HUES6 (cell line): Measurements from ENCODE around the gene POP7.
"Not testable (repeated sequence)": the region's sequence is repeated elsewhere in the genome, so short reads cannot be mapped to it uniquely, and the experiment has no call there.

Experiments used
- H3K27ac ChIP-seq: 2 replicates; pipeline ENCODE4 v1.7.0; 2013; ENCODE audit warnings: low read depth, mild to moderate bottlenecking, low read length, inconsistent platforms
- H3K27me3 ChIP-seq: 2 replicates; pipeline ENCODE4 v1.6.1; 2013; ENCODE audit warnings: low read length; ENCODE audit not compliant: control insufficient read depth, insufficient read depth
- H3K36me3 ChIP-seq: 2 replicates; pipeline ENCODE4 v1.6.1; 2013; ENCODE audit warnings: low read length; ENCODE audit not compliant: control insufficient read depth, insufficient read depth
- H3K4me1 ChIP-seq: 2 replicates; pipeline ENCODE4 v1.6.1; 2013; ENCODE audit warnings: low read length; ENCODE audit not compliant: control insufficient read depth, insufficient read depth
- H3K4me3 ChIP-seq: 2 replicates; pipeline ENCODE4 v1.5.1; 2013; ENCODE audit warnings: low read depth, low read length
- H3K9ac ChIP-seq: one replicate; pipeline ENCODE4 v1.6.1; 2013; ENCODE audit warnings: mild to moderate bottlenecking, low read length
- H3K9me3 ChIP-seq: 2 replicates; pipeline ENCODE4 v1.6.1; 2013; ENCODE audit warnings: low read depth, low read length; ENCODE audit not compliant: control insufficient read depth, insufficient read depth

POP7 gene

DNA sequence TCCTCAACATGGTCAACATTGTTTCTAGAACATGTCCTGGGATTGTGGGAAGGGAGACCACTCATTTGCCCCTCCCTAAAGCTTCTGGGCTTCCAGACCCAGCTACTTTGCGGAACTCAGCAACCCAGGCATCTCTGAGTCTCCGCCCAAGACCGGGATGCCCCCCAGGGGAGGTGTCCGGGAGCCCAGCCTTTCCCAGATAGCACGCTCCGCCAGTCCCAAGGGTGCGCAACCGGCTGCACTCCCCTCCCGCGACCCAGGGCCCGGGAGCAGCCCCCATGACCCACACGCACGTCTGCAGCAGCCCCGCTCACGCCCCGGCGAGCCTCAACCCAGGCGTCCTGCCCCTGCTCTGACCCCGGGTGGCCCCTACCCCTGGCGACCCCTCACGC is 14.4 kb downstream of the POP7 start, which contains the start of gene EPO:
Gene EPO, plus strand, starts transcription at position 190 of the 392 bp plus-strand sequence. CDS start 513 bp downstream, outside the sequence.
- Histone ChIP-seq H3K9ac (peak within 1 kb of the TSS; percentile 19), H3K36me3 (no peaks in the 10 kb centered on the region), H3K27ac (no peak within 1 kb of the TSS), H3K4me1 (peaks cover 7% of the 10 kb centered on the region), H3K4me3 (peak within 1 kb of the TSS; percentile 58), H3K27me3 (peaks cover 49% of the 10 kb centered on the region), H3K9me3 (peaks cover 14% of the 10 kb centered on the region; the same call in 1 of the 2 replicates)

GRCh38 chr7:100720671-100721504 is 15.0 kb downstream of the POP7 start:
- peaks cover 10% of the 10 kb centered on the region for H3K4me1 ChIP-seq
- no peaks in the 10 kb centered on the region for H3K36me3 ChIP-seq
- no peak overlapping the region for H3K27ac ChIP-seq
- H3K27me3 ChIP-seq = peaks cover 49% of the 10 kb centered on the region
- H3K4me3 ChIP-seq = peak overlapping the region; percentile 58
- peaks cover 14% of the 10 kb centered on the region; the same call in 1 of the 2 replicates for H3K9me3 ChIP-seq
- no peak overlapping the region for H3K9ac ChIP-seq

DNA sequence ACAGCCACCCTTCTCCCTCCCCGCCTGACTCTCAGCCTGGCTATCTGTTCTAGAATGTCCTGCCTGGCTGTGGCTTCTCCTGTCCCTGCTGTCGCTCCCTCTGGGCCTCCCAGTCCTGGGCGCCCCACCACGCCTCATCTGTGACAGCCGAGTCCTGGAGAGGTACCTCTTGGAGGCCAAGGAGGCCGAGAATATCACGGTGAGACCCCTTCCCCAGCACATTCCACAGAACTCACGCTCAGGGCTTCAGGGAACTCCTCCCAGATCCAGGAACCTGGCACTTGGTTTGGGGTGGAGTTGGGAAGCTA is 15.5 kb downstream of the POP7 start:
- H3K4me1 ChIP-seq = peaks cover 11% of the 10 kb centered on the region
- H3K27ac ChIP-seq = no peak overlapping the region
- H3K9me3 ChIP-seq = peaks cover 14% of the 10 kb centered on the region; the same call in 1 of the 2 replicates
- H3K36me3 ChIP-seq = no peaks in the 10 kb centered on the region
- peak overlapping the region; percentile 58 for H3K4me3 ChIP-seq
- peaks cover 49% of the 10 kb centered on the region for H3K27me3 ChIP-seq
- no peak overlapping the region for H3K9ac ChIP-seq

DNA sequence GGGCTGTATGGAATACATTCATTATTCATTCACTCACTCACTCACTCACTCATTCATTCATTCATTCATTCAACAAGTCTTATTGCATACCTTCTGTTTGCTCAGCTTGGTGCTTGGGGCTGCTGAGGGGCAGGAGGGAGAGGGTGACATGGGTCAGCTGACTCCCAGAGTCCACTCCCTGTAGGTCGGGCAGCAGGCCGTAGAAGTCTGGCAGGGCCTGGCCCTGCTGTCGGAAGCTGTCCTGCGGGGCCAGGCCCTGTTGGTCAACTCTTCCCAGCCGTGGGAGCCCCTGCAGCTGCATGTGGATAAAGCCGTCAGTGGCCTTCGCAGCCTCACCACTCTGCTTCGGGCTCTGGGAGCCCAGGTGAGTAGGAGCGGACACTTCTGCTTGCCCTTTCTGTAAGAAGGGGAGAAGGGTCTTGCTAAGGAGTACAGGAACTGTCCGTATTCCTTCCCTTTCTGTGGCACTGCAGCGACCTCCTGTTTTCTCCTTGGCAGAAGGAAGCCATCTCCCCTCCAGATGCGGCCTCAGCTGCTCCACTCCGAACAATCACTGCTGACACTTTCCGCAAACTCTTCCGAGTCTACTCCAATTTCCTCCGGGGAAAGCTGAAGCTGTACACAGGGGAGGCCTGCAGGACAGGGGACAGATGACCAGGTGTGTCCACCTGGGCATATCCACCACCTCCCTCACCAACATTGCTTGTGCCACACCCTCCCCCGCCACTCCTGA is 16.7 kb downstream of the POP7 start:
- H3K36me3 ChIP-seq = no peaks in the 10 kb centered on the region
- no peak overlapping the region for H3K4me3 ChIP-seq
- H3K4me1 ChIP-seq = peaks cover 11% of the 10 kb centered on the region
- peaks cover 49% of the 10 kb centered on the region for H3K27me3 ChIP-seq
- no peak overlapping the region for H3K9ac ChIP-seq
- H3K9me3 ChIP-seq = peaks cover 14% of the 10 kb centered on the region; the same call in 1 of the 2 replicates
- no peak overlapping the region for H3K27ac ChIP-seq

- peaks cover 11% of the 10 kb centered on the region for H3K4me1 ChIP-seq
- H3K9me3 ChIP-seq = peaks cover 7% of the 10 kb centered on the region; the same call in 1 of the 2 replicates
- no peak overlapping the region for H3K27ac ChIP-seq
- peaks cover 49% of the 10 kb centered on the region for H3K27me3 ChIP-seq
- H3K4me3 ChIP-seq = no peak overlapping the region
- H3K9ac ChIP-seq = no peak overlapping the region
- H3K36me3 ChIP-seq = no peaks in the 10 kb centered on the region
Observed at GRCh38 chr7:100723732-100724275, 17.9 kb downstream of the POP7 start.

DNA sequence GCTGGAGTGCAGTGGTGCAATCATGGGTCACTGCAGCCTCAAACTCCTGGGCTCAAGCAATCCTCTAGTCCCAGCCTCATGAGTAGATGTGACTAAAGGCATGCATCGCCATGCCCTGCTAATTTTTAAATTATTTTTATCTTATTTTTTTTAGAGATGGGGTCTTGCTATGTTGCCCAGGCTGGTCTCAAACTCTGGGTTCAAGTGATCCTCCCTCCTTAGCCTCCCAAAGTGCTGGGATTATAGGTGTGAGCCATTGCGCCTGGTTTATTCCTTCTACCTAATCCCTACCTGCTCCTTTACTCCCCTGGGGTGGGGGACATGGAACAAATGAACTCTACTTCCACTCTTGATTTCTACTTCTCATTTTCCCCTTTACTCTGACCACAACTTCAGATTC is 18.4 kb downstream of the POP7 start:
- H3K27ac ChIP-seq = not testable (repeated sequence)
- peaks cover 11% of the 10 kb centered on the region for H3K4me1 ChIP-seq

DNA sequence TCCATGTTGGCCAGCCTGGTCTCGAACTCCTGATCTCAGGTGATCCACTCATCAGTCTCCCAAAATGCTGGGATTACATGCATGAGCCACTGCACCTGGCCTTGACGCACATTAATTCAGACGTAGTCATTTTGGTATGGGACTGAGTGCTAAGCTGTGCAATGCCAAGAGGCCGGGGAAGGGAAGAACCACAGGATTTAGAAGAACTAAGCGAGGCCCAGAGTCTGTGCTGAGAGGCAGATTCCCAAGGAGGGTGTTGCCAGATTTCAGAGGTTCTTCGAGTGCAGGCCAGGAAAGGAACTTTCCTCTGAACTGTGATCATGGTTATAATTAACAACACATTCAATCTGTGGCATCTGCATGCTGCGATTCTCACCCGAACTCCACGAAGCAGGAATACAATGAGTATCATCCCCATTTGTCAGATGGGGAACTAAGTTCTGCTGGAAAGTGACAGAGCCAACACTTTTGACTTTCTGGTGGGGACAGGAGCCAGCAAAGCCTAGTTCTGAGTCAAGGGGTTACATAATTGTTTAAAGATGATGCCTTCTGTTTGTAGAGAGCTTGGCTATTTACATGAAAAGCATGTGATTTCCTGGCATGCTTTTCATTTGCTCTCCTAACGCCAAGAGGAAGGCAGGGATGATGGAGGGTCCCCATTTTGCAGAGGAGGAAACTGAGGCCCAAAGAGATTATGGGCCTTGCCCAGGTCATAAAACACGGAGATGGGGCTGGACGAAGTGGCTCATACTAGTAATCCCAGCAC is 21.3 kb downstream of the POP7 start:
- no peaks in the 10 kb centered on the region for H3K36me3 ChIP-seq
- H3K9me3 ChIP-seq = no peaks in the 10 kb centered on the region
- no peak overlapping the region for H3K27ac ChIP-seq
- H3K27me3 ChIP-seq = peaks cover 20% of the 10 kb centered on the region
- H3K4me3 ChIP-seq = no peak overlapping the region
- H3K9ac ChIP-seq = no peak overlapping the region
- H3K4me1 ChIP-seq = peaks cover 4% of the 10 kb centered on the region; the same call in 1 of the 2 replicates

More for the DNA sequence above, 18.4 kb downstream of the POP7 start:
- H3K36me3 ChIP-seq, H3K4me3 ChIP-seq, H3K9me3 ChIP-seq, H3K9ac ChIP-seq: not testable (repeated sequence)
- peaks cover 48% of the 10 kb centered on the region for H3K27me3 ChIP-seq

GRCh38 chr7:100728196-100728595 is 22.3 kb downstream of the POP7 start:
- Histone ChIP-seq H3K27ac (no peak overlapping the region), H3K9ac (no peak overlapping the region), H3K27me3 (peaks cover 10% of the 10 kb centered on the region), H3K4me3 (no peak overlapping the region), H3K9me3 (no peaks in the 10 kb centered on the region), H3K36me3 (no peaks in the 10 kb centered on the region), H3K4me1 (peaks cover 4% of the 10 kb centered on the region; the same call in 1 of the 2 replicates)

GRCh38 chr7:100730136-100730800 is 24.3 kb downstream of the POP7 start:
- Histone ChIP-seq H3K4me3 (no peak overlapping the region), H3K36me3 (no peaks in the 10 kb centered on the region), H3K27me3 (no peaks in the 10 kb centered on the region), H3K9ac (no peak overlapping the region), H3K27ac (no peak overlapping the region), H3K4me1 (peaks cover 4% of the 10 kb centered on the region; the same call in 1 of the 2 replicates), H3K9me3 (no peaks in the 10 kb centered on the region)

- Histone ChIP-seq H3K27ac (no peak overlapping the region), H3K9ac (no peak overlapping the region), H3K36me3 (no peaks in the 10 kb centered on the region), H3K27me3 (no peaks in the 10 kb centered on the region), H3K9me3 (no peaks in the 10 kb centered on the region), H3K4me1 (no peaks in the 10 kb centered on the region), H3K4me3 (no peak overlapping the region)
Observed at GRCh38 chr7:100731937-100732636, 26.2 kb downstream of the POP7 start.
